Activated CD4-positive, alpha-beta T cell treated with anti-CD3 and anti-CD28 coated beads, Interleukin-2, amount 10 ng/mL, durations not matched to agents 7 days and 5 days (primary cell): ENCODE data around the gene BOC. TPM values are rescaled to one million over a fixed set of nuclear protein-coding genes. Genes with fewer than 3 reads are reported as not detected.

Experiments
- total RNA-seq, 2 experiments: library from RNA; stranded (reverse); gene quantifications; one replicate each; pipeline ENCODE4 v1.2.3, GENCODE V29; 2021

The BOC gene
- total RNA-seq, 2 experiments from 2014 or later = not detected

Other genes with a start within 250 kb of the BOC start
- 1 to 10 TPM; 8.8 TPM for gene CD200R1, start 236.5 kb upstream of the BOC start, total RNA-seq
- 10 to 100 TPM; 27.6 to 29.6 TPM for gene GTPBP8, start 220.6 kb upstream of the BOC start, total RNA-seq
- gene CFAP44, start 229.9 kb downstream of the BOC start, total RNA-seq = 10 to 100 TPM in 1 of 2 experiments, 1 to 10 TPM in 1; 6.9 to 10.3 TPM